H1 (cell line): ENCODE measurements around the gene CPNE8. TPM values are rescaled to one million over a fixed set of nuclear protein-coding genes. Genes with fewer than 3 reads are reported as not detected.

ENCODE experiments used
- CTCF ChIA-PET: fragments of 300-600 bp; sonication (Branson Sonifier 250); formaldehyde crosslinking; loops from one replicate; lab custom pipeline; 2021; ENCODE audit not compliant: partially characterized antibody; lab: Charles Lee
- POLR2A ChIA-PET: fragments of 300-600 bp; sonication (Branson Sonifier 250); formaldehyde crosslinking; loops from one replicate; lab custom pipeline; 2021; ENCODE audit warnings: inconsistent platforms; ENCODE audit not compliant: partially characterized antibody; lab: Charles Lee
- DNase-seq, 2 experiments: peaks; one replicate each; pipeline versions ENCODE4 v3.0.0 to v3.0.0-alpha.2; 2010 to 2022; ENCODE audit warnings: low spot score in 2 of 2, low read depth in 1 of 2, mixed read lengths in 1 of 2
- FAIRE-seq: peaks from 2 replicates; lab custom pipeline; 2011; peaks lifted over from hg19 to GRCh38; lab: Jason Lieb, UNC
- H2AFZ ChIP-seq: 2 replicates; pipeline ENCODE4 v1.8.1; 2012; ENCODE audit warnings: low read length, inconsistent platforms
- H2AK5ac ChIP-seq: 2 replicates; pipeline ENCODE4 v1.6.1; 2013; ENCODE audit warnings: low read depth, low read length
- H2BK120ac ChIP-seq: replicated peaks from 2 replicates; pipeline ENCODE3; 2013; ENCODE audit warnings: low read depth, low read length, inconsistent platforms
- H2BK12ac ChIP-seq: 2 replicates; pipeline ENCODE4 v1.6.1; 2013; ENCODE audit warnings: low read depth, low read length
- H2BK15ac ChIP-seq: 2 replicates; pipeline ENCODE4 v1.6.1; 2013; ENCODE audit warnings: low read length
- H2BK20ac ChIP-seq: 2 replicates; pipeline ENCODE4 v1.6.1; 2013; ENCODE audit warnings: low read length
- H2BK5ac ChIP-seq: 2 replicates; pipeline ENCODE4 v1.6.1; 2013; ENCODE audit warnings: low read depth, low read length
- H3K14ac ChIP-seq: 2 replicates; pipeline ENCODE4 v1.6.1; 2013; ENCODE audit warnings: inconsistent platforms; ENCODE audit not compliant: insufficient read length
- H3K18ac ChIP-seq: 2 replicates; pipeline ENCODE4 v1.6.1; 2013; ENCODE audit warnings: low read length; ENCODE audit errors: extremely low read depth
- H3K23ac ChIP-seq: 2 replicates; pipeline ENCODE4 v1.6.1; 2013; ENCODE audit warnings: inconsistent platforms; ENCODE audit not compliant: insufficient read length
- H3K23me2 ChIP-seq: 2 replicates; pipeline ENCODE4 v1.6.1; 2013; ENCODE audit warnings: low read depth, low read length
- H3K27ac ChIP-seq: 2 replicates; pipeline ENCODE4 v1.6.1; 2011; ENCODE audit warnings: low read depth, low read length, inconsistent platforms
- H3K27me3 ChIP-seq, 4 experiments: replicated peaks in 1 of 4; 1 replicate in 1 of 4; 2 replicates in 3 of 4; pipeline versions ENCODE4 v1.6.1 to v1.8.1; 2011 to 2013; ENCODE audit warnings: low read length in 3 of 4, mild to moderate bottlenecking in 3 of 4, inconsistent platforms in 2 of 4, mixed read lengths in 2 of 4, moderate library complexity in 1 of 4; ENCODE audit not compliant: control insufficient read depth in 3 of 4, insufficient read depth in 3 of 4; ENCODE audit errors: extremely low read depth in 1 of 4
- H3K36me3 ChIP-seq, 4 experiments: 2 replicates each; pipeline versions ENCODE4 v1.6.1 to v1.8.1; 2011 to 2013; ENCODE audit warnings: mild to moderate bottlenecking in 4 of 4, low read length in 3 of 4, moderate library complexity in 2 of 4, control low read depth in 1 of 4, inconsistent platforms in 1 of 4; ENCODE audit not compliant: insufficient read depth in 4 of 4, control insufficient read depth in 2 of 4
- H3K4ac ChIP-seq: replicated peaks from 2 replicates; pipeline ENCODE3; 2013; ENCODE audit warnings: low read length, low read depth, mixed read lengths, inconsistent platforms; ENCODE audit not compliant: insufficient read length
- H3K4me1 ChIP-seq, 4 experiments: replicated peaks in 1 of 4; 1 replicate in 1 of 4; 2 replicates in 3 of 4; pipeline versions ENCODE4 v1.6.1 to v1.8.1; 2011 to 2013; ENCODE audit warnings: low read length in 3 of 4, inconsistent platforms in 2 of 4, mixed read lengths in 1 of 4; ENCODE audit not compliant: insufficient read depth in 4 of 4, control insufficient read depth in 3 of 4
- H3K4me2 ChIP-seq, 2 experiments: 2 replicates each; pipeline versions ENCODE4 v1.6.1 to v1.8.1; 2011 to 2013; ENCODE audit warnings: low read depth in 2 of 2, low read length in 2 of 2, control low read depth in 1 of 2, inconsistent platforms in 1 of 2, mild to moderate bottlenecking in 1 of 2; ENCODE audit not compliant: insufficient read depth in 1 of 2
- H3K4me3 ChIP-seq, 4 experiments: fragments of 200-600, 300-600 bp in 1 of 4; sonication (generic), shearing (Covaris generic), sonication (Bioruptor Twin) in 1 of 4; 2 replicates each; pipeline versions ENCODE4 v1.5.1 to v1.8.1; 2011 to 2016; ENCODE audit warnings: low read length in 4 of 4, low read depth in 3 of 4, control low read depth in 2 of 4, inconsistent platforms in 2 of 4, mild to moderate bottlenecking in 2 of 4, mixed read lengths in 1 of 4, moderate library complexity in 1 of 4; ENCODE audit not compliant: insufficient read depth in 2 of 4; ENCODE audit errors: extremely low read depth in 1 of 4
- H3K56ac ChIP-seq: replicated peaks from 2 replicates; pipeline ENCODE3; 2013; ENCODE audit warnings: low read depth, mild to moderate bottlenecking, mixed read lengths, low read length, inconsistent platforms; ENCODE audit not compliant: insufficient read length
- H3K79me1 ChIP-seq: 2 replicates; pipeline ENCODE4 v1.6.1; 2013; ENCODE audit warnings: low read depth, low read length, control low read depth
- H3K79me2 ChIP-seq, 2 experiments: 2 replicates each; pipeline versions ENCODE4 v1.6.1 to v1.8.1; 2012 to 2013; ENCODE audit warnings: low read length in 2 of 2, mild to moderate bottlenecking in 2 of 2, inconsistent platforms in 1 of 2; ENCODE audit not compliant: insufficient read depth in 2 of 2, control insufficient read depth in 1 of 2
- H3K9ac ChIP-seq, 4 experiments: replicated peaks in 1 of 4; 1 replicate in 1 of 4; 2 replicates in 3 of 4; pipeline versions ENCODE4 v1.6.1 to v1.8.1; 2011 to 2013; ENCODE audit warnings: low read depth in 3 of 4, low read length in 3 of 4, control low read depth in 2 of 4, mild to moderate bottlenecking in 2 of 4, moderate library complexity in 2 of 4, inconsistent platforms in 1 of 4; ENCODE audit errors: extremely low read depth in 1 of 4
- H3K9me3 ChIP-seq, 2 experiments: 2 replicates each; pipeline versions ENCODE4 v1.6.1 to v1.8.1; 2012 to 2013; ENCODE audit warnings: mild to moderate bottlenecking in 2 of 2, moderate library complexity in 2 of 2, control low read depth in 1 of 2, inconsistent platforms in 1 of 2, low read depth in 1 of 2, low read length in 1 of 2, mixed read lengths in 1 of 2; ENCODE audit not compliant: insufficient read depth in 2 of 2
- H4K20me1 ChIP-seq, 2 experiments: replicated peaks in 1 of 2; 2 replicates each; pipeline versions ENCODE3 to v1.8.1; 2011 to 2013; ENCODE audit warnings: inconsistent platforms in 2 of 2, low read length in 2 of 2, mild to moderate bottlenecking in 1 of 2; ENCODE audit not compliant: insufficient read depth in 2 of 2, control insufficient read depth in 1 of 2
- H4K5ac ChIP-seq: 2 replicates; pipeline ENCODE4 v1.6.1; 2013; ENCODE audit warnings: low read length, low read depth, mixed read lengths, inconsistent platforms; ENCODE audit not compliant: insufficient read length
- H4K8ac ChIP-seq: 2 replicates; pipeline ENCODE4 v1.8.0; 2013; ENCODE audit warnings: mild to moderate bottlenecking, moderate library complexity, low read length, inconsistent platforms; ENCODE audit not compliant: insufficient read depth; ENCODE audit errors: extremely low read depth
- H4K91ac ChIP-seq: replicated peaks from 2 replicates; pipeline ENCODE3; 2013; ENCODE audit warnings: low read length, mixed read lengths, inconsistent platforms; ENCODE audit not compliant: insufficient read length
- ASH2L ChIP-seq: fragments of 200-600, 300-600 bp; sonication (generic); IDR thresholded peaks from one replicate; pipeline ENCODE4 v1.7.1; 2017; ENCODE audit warnings: low read length
- BACH1 ChIP-seq: IDR thresholded peaks from 2 replicates; pipeline ENCODE4 v1.6.1; 2012; ENCODE audit warnings: low read length, improper control_type of control experiment
- CHD1 ChIP-seq: IDR thresholded peaks from 2 replicates; pipeline ENCODE4 v1.6.1; 2012; ENCODE audit warnings: low read depth, low read length, improper control_type of control experiment
- CHD2 ChIP-seq: IDR thresholded peaks from 2 replicates; pipeline ENCODE4 v1.6.1; 2012; ENCODE audit warnings: low read length, improper control_type of control experiment
- CREB1 ChIP-seq: IDR thresholded peaks from 2 replicates; pipeline ENCODE4 v1.6.1; 2012; ENCODE audit warnings: inconsistent platforms
- CTBP2 ChIP-seq: IDR thresholded peaks from 2 replicates; pipeline ENCODE4 v1.7.0; 2011; ENCODE audit warnings: borderline replicate concordance, mild to moderate bottlenecking, moderate library complexity, mixed read lengths, low read length; ENCODE audit not compliant: insufficient read depth, insufficient read length
- FOSL1 ChIP-seq: IDR thresholded peaks from 2 replicates; pipeline ENCODE4 v1.6.1; 2011; ENCODE audit warnings: mild to moderate bottlenecking, low read depth, low read length, moderate library complexity; ENCODE audit not compliant: insufficient read depth
- HDAC6 ChIP-seq: IDR thresholded peaks from one replicate; pipeline ENCODE4 v1.7.1; 2012; ENCODE audit warnings: low read depth, mild to moderate bottlenecking, inconsistent platforms, low read length, moderate library complexity
- KDM5A ChIP-seq: fragments of 200-600 bp; IDR thresholded peaks from 2 replicates; pipeline ENCODE4 v1.7.1; 2012; ENCODE audit warnings: mild to moderate bottlenecking, low read length, inconsistent platforms, mixed read lengths
- POU5F1 ChIP-seq: IDR thresholded peaks from 2 replicates; pipeline ENCODE4 v1.6.1; 2011; ENCODE audit warnings: low read depth, mild to moderate bottlenecking, low read length, moderate library complexity
- RAD21 ChIP-seq, 2 experiments: IDR thresholded peaks in 1 of 2; conservative IDR thresholded peaks in 1 of 2; 2 replicates each; pipeline ENCODE4 v1.6.1; 2011; ENCODE audit warnings: low read depth in 2 of 2, low read length in 2 of 2, improper control_type of control experiment in 1 of 2, inconsistent platforms in 1 of 2, mild to moderate bottlenecking in 1 of 2, moderate library complexity in 1 of 2
- RBBP5 ChIP-seq: IDR thresholded peaks from 2 replicates; pipeline ENCODE4 v1.7.1; 2012; ENCODE audit warnings: low read depth, mild to moderate bottlenecking, inconsistent platforms, low read length, moderate library complexity, borderline replicate concordance
- SIRT6 ChIP-seq: IDR thresholded peaks from one replicate; pipeline ENCODE4 v1.7.1; 2012; ENCODE audit warnings: low read length, inconsistent platforms
- SP4 ChIP-seq: IDR thresholded peaks from 2 replicates; pipeline ENCODE4 v1.6.1; 2012; ENCODE audit warnings: low read length, inconsistent platforms
- TCF12 ChIP-seq: IDR thresholded peaks from 2 replicates; pipeline ENCODE4 v1.6.1; 2011; ENCODE audit warnings: low read depth, mild to moderate bottlenecking, low read length
- WGBS, 2 experiments: shearing (Covaris generic) in 1 of 2; methylation state at CpG; one replicate each; pipeline versions ENCODE4 v1.1.6 to v1.1.7; 2013 to 2015; ENCODE audit warnings: low lambda C conversion rate in 2 of 2, mixed read lengths in 2 of 2, inconsistent platforms in 1 of 2, low coverage in 1 of 2, missing lambda C conversion rate in 1 of 2; ENCODE audit not compliant: insufficient replicate concordance in 2 of 2, insufficient coverage in 1 of 2, insufficient read length in 1 of 2; ENCODE audit errors: extremely low coverage in 1 of 2, missing lambda C conversion rate in 1 of 2; 5-methylcytosine and 5-hydroxymethylcytosine counted together
- polyA plus RNA-seq, 7 experiments: library from polyadenylated mRNA; depleted of rRNA in 3 of 7; stranded (reverse) in 5 of 7; unstranded in 2 of 7; fragments of >200 nt in 5 of 7; fragments of 200-250 nt in 2 of 7; gene quantifications; 1 replicate in 5 of 7; 2 replicates in 1 of 7; 4 replicates in 1 of 7; pipeline versions ENCODE4 v1.2.1 to v1.2.3, GENCODE V29; 2011 to 2013; ENCODE audit warnings: missing spikeins in 2 of 7, mixed read lengths in 2 of 7
- total RNA-seq: library from RNA; stranded (reverse); fragmentation: NEBNext Ultra II Directional; extraction: Animal tissue kit (Norgen Biotek cat#: 25700); gene quantifications from 2 replicates; pipeline ENCODE4 v1.2.1, GENCODE V29; 2021
- TF ChIP-seq, protein P1 (sequence below): IDR thresholded peaks from 2 replicates; pipeline ENCODE4 v1.6.1; 2012; ENCODE audit warnings: inconsistent platforms

The CPNE8 gene
- total and polyA plus RNA-seq, 2 of the 8 experiments (the other 6 are each of a cell fraction or from before 2014, with no cell fraction given), result 2.5 to 6.8 TPM

DNA sequence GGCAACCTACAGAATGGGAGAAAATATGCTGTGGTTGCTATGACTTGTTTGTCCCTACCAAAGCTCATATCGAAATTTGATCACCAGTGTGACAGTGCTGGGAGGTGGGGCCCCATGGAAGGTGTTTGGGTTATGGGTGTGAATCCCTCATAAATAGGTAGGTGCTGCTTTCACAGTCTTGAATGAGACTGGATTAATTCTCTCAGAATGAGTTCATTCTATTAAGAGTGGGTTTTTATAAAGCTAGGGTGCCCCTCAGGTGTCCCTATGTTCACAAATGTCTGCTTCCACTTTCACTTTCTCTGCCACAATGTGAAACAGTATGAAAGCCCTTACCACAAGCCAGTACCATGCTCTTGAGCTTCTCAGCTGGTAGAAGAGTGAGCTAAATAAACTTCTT is 133.5 kb downstream of the CPNE8 start:
- Histone ChIP-seq H2AFZ (no peak overlapping the region), H4K5ac (no peak overlapping the region), H2BK20ac (no peak overlapping the region), H2BK5ac (no peak overlapping the region), H4K91ac (no peak overlapping the region), H3K4me3 (no peak overlapping the region), H2BK12ac (no peak overlapping the region), H3K79me2 (no peaks in the 10 kb centered on the region), H3K9me3 (no peaks in the 10 kb centered on the region), H3K4me1 (no peaks in the 10 kb centered on the region)
- no peak for TF ChIP-seq SP4
- TF ChIP-seq CREB1, result no peak
- TF ChIP-seq, protein P1, sequence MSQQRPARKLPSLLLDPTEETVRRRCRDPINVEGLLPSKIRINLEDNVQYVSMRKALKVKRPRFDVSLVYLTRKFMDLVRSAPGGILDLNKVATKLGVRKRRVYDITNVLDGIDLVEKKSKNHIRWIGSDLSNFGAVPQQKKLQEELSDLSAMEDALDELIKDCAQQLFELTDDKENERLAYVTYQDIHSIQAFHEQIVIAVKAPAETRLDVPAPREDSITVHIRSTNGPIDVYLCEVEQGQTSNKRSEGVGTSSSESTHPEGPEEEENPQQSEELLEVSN, result no peak
- no peak for TF ChIP-seq CHD2
- TF ChIP-seq CHD1, result no peak
- TF ChIP-seq RAD21 (IDR thresholded peaks at IDR 0.05 in 1 of 2, conservative IDR thresholded peaks at IDR 0.05 in 1 of 2; ENCODE audit: low read depth in 2 of 2, low read length in 2 of 2), result no peak
- no peak for TF ChIP-seq HDAC6
- no peak for TF ChIP-seq TCF12
- TF ChIP-seq POU5F1, result no peak
- TF ChIP-seq KDM5A, result no peak
- no peak for TF ChIP-seq CTBP2
- TF ChIP-seq BACH1, result no peak
- TF ChIP-seq ASH2L, result no peak
- TF ChIP-seq FOSL1, result no peak
- TF ChIP-seq SIRT6, result no peak
- TF ChIP-seq RBBP5, result no peak
- TF ChIP-seq, all 59 proteins: peak for 0
- no peak overlapping the region for H3K27ac ChIP-seq
- H2BK120ac ChIP-seq, result no peak overlapping the region
- H2BK15ac ChIP-seq, result no peak overlapping the region
- no peak overlapping the region for H3K4me2 ChIP-seq
- no peak overlapping the region for H3K56ac ChIP-seq
- POLR2A ChIA-PET, result no interaction called here
- H3K18ac ChIP-seq, result no peak overlapping the region
- CTCF ChIA-PET, result no interaction called here
- DNase-seq (no peak), FAIRE-seq (no peak)
- no peak overlapping the region for H3K23ac ChIP-seq
- no peak overlapping the region for H4K8ac ChIP-seq
- no peak overlapping the region for H3K14ac ChIP-seq
- H3K27me3 ChIP-seq, result no peaks in the 10 kb centered on the region
- no peaks in the 10 kb centered on the region for H4K20me1 ChIP-seq
- no peak overlapping the region for H3K9ac ChIP-seq
- no peak overlapping the region for H2AK5ac ChIP-seq
- no peaks in the 10 kb centered on the region for H3K79me1 ChIP-seq
- no peak overlapping the region for H3K4ac ChIP-seq
- no peaks in the 10 kb centered on the region for H3K23me2 ChIP-seq
- H3K36me3 ChIP-seq, result no peaks in the 10 kb centered on the region
- 78% methylated on average over 1 of the region's 1 CpG; no CpG with 5 or more reads in 1 of the 2 experiments for WGBS, 2 experiments
